Activated CD4-positive, alpha-beta T cell treated with anti-CD3 and anti-CD28 coated beads for 36 hours (primary cell): Measurements from ENCODE around the gene ADPRM. TPM values are rescaled to one million over a fixed set of nuclear protein-coding genes. Genes with fewer than 3 reads are reported as not detected.
"Not testable (repeated sequence)": the region's sequence is repeated elsewhere in the genome, so short reads cannot be mapped to it uniquely, and the experiment has no call there.

Experiments used
- ATAC-seq: fragments of 200-7000 bp; cut with Tn5 transposase; one replicate; pipeline ENCODE4 v1.10.0; 2021; ENCODE audit warnings: mild to moderate bottlenecking, moderate library complexity
- CTCF ChIA-PET: fragments of 350-600 bp; sonication (Branson Sonifier 250); formaldehyde crosslinking; loops from one replicate; lab custom pipeline; 2021; ENCODE audit warnings: antibody characterized with exemption; lab: Charles Lee
- POLR2A ChIA-PET: fragments of 350-600 bp; sonication (Branson Sonifier 250); formaldehyde crosslinking; loops from one replicate; lab custom pipeline; 2021; ENCODE audit warnings: antibody characterized with exemption, inconsistent platforms; lab: Charles Lee
- DNase-seq: peaks from one replicate; pipeline ENCODE4 v3.0.0-alpha.2; 2020
- H3K27ac Mint-ChIP-seq: one replicate; pipeline ENCODE4 v1.8.0; 2021; ENCODE audit warnings: mixed read lengths
- H3K27me3 Mint-ChIP-seq: one replicate; pipeline ENCODE4 v1.8.0; 2021; ENCODE audit warnings: mixed read lengths
- H3K36me3 Mint-ChIP-seq: one replicate; pipeline ENCODE4 v1.8.0; 2021; ENCODE audit warnings: low read depth, mixed read lengths
- H3K4me1 Mint-ChIP-seq: one replicate; pipeline ENCODE4 v1.8.0; 2021; ENCODE audit warnings: mixed read lengths
- H3K4me3 Mint-ChIP-seq: one replicate; pipeline ENCODE4 v1.8.0; 2021; ENCODE audit warnings: mild to moderate bottlenecking, moderate library complexity, mixed read lengths
- H3K9me3 Mint-ChIP-seq: one replicate; pipeline ENCODE4 v1.8.0; 2021; ENCODE audit warnings: low read depth, mixed read lengths
- intact Hi-C, 2 experiments: fragments of 100-400 bp; cut with DNase I in 1 of 2; cut with micrococcal nuclease in 1 of 2; formaldehyde crosslinking; loops; one replicate each; pipeline versions ENCODE4 v1.14.2 to v1.15.1; 2022 to 2024; cut with DNase I, micrococcal nuclease
- total RNA-seq, 2 experiments: library from RNA; stranded (reverse); gene quantifications; one replicate each; pipeline ENCODE4 v1.2.3, GENCODE V29; 2021

Gene ADPRM
- total RNA-seq, 2 experiments from 2014 or later, result 11.2 to 12.8 TPM

DNA sequence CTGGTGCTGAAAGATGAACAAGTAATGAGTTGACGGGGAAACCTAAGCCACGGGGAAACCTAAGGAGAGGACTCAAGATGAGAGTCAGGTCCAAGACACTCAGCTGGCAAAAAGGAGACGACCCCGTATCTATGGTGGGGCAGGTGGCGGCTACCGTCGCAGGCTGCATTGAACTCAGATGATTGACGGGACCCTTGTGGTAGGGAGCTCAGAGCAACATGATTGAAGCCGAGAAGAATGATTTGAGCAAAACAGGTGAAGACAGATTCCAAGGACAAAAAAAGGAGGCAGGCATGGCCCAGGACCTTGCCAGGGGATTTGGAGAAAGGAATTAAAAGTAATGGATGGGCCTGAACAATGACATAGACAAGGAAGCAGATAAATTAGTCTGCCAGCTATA, 32.8 kb upstream of the ADPRM start:
- H3K27me3 Mint-ChIP-seq, result no peaks in the 10 kb centered on the region
- ChIA-PET CTCF (interaction anchor here (1.3 to 1.5 kb wide), 3 partner anchors 11 to 20 kb away, joined by 3 to 5 read pairs (median 3); no protein-coding TSS in a partner anchor), POLR2A (no interaction called here)
- H3K36me3 Mint-ChIP-seq, result peaks cover 11% of the 10 kb centered on the region
- H3K4me1 Mint-ChIP-seq, result no peaks in the 10 kb centered on the region
- H3K4me3 Mint-ChIP-seq, result no peak overlapping the region
- no peak overlapping the region for H3K27ac Mint-ChIP-seq
- no peak for DNase-seq
- intact Hi-C loops, result no loop called here
- no peak for ATAC-seq
- no peaks in the 10 kb centered on the region for H3K9me3 Mint-ChIP-seq

- H3K36me3 Mint-ChIP-seq, result peaks cover 5% of the 10 kb centered on the region
- ChIA-PET CTCF (no interaction called here), POLR2A (no interaction called here)
- H3K4me3 Mint-ChIP-seq, result no peak overlapping the region
- H3K4me1 Mint-ChIP-seq, result no peaks in the 10 kb centered on the region
- DNase-seq (no peak), ATAC-seq (no peak)
- no peaks in the 10 kb centered on the region for H3K27me3 Mint-ChIP-seq
- H3K9me3 Mint-ChIP-seq, result no peaks in the 10 kb centered on the region
- no peak overlapping the region for H3K27ac Mint-ChIP-seq
- intact Hi-C loops, result no loop called here
Measured at GRCh38 chr17:10666906-10667305, 30.5 kb upstream of the ADPRM start.

GRCh38 chr17:10668775-10669174, 28.6 kb upstream of the ADPRM start:
- intact Hi-C loops, result no loop called here
- ATAC-seq, result no peak
- no peaks in the 10 kb centered on the region for H3K9me3 Mint-ChIP-seq

DNA sequence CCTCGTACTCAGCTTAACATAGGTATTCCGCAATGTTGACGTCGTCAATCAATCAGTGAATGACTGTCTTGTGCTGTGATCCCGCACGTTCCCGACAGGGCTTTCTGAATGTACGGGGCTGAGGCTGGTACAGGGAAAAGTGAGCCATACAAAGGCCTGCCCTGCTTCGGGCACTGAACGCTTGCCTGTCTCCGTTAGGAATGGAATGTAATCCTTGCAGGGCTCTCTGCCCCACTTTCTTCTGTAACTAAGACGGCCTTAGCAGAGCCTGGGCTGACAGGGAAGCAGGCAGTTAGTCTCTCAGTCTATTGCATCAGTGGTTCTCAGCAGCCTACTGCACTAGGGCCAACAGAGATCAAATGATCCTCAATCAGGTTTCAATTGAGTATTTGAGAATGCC, 24.1 kb upstream of the ADPRM start:
- ATAC-seq (no peak), DNase-seq (no peak)
- ChIA-PET CTCF (interaction anchor here (1.4 kb wide), 1 partner anchor 27 kb away, joined by 6 read pairs; no protein-coding TSS in a partner anchor), POLR2A (no interaction called here)
- intact Hi-C loops, result no loop called here
- Mint-ChIP-seq H3K36me3 (peaks cover 22% of the 10 kb centered on the region), H3K4me3 (no peak overlapping the region), H3K27me3 (no peaks in the 10 kb centered on the region), H3K4me1 (no peaks in the 10 kb centered on the region), H3K27ac (no peak overlapping the region), H3K9me3 (no peaks in the 10 kb centered on the region)

More at GRCh38 chr17:10668775-10669174, 28.6 kb upstream of the ADPRM start:
- H3K27me3 Mint-ChIP-seq, result no peaks in the 10 kb centered on the region
- no peak for DNase-seq
- H3K4me1 Mint-ChIP-seq, result no peaks in the 10 kb centered on the region
- H3K4me3 Mint-ChIP-seq, result no peak overlapping the region
- no peak overlapping the region for H3K27ac Mint-ChIP-seq
- ChIA-PET CTCF (no interaction called here), POLR2A (no interaction called here)
- H3K36me3 Mint-ChIP-seq, result peaks cover 5% of the 10 kb centered on the region

DNA sequence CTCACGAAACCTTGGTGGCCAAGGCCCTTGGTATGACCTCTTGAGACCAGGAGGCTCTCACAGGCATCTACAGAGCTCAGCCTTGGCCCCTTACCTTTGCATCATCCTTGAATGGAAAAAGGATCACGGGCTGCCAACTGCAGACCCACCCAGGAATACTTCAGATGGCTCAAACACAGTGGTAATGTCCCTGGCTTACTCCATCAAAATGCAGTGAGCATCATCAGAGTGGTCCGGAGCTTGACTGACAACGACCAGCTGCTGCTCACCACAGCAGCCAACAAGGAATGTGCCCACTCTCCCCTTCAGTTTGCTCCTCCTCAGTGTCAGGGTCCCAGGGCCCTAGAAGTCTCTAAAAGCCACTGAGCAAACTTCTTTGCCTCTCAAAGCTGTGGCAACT, 22.7 kb upstream of the ADPRM start:
- no peaks in the 10 kb centered on the region for H3K4me1 Mint-ChIP-seq
- H3K4me3 Mint-ChIP-seq, result no peak overlapping the region
- no peaks in the 10 kb centered on the region for H3K9me3 Mint-ChIP-seq
- peaks cover 30% of the 10 kb centered on the region for H3K36me3 Mint-ChIP-seq
- intact Hi-C loops, result no loop called here
- ATAC-seq (no peak), DNase-seq (no peak)
- CTCF ChIA-PET, result interaction anchor here (0.6 to 2.1 kb wide), 6 partner anchors 10 to 113 kb away, joined by 3 to 10 read pairs (median 4); no protein-coding TSS in a partner anchor
- no peak overlapping the region for H3K27ac Mint-ChIP-seq
- POLR2A ChIA-PET, result interaction anchor here (1.0 kb wide), 1 partner anchor 26 kb away, joined by 4 read pairs; no protein-coding TSS in a partner anchor
- H3K27me3 Mint-ChIP-seq, result no peaks in the 10 kb centered on the region

- CTCF ChIA-PET, result interaction anchor here (1.0 kb wide), 1 partner anchor 50 kb away, joined by 3 read pairs; no protein-coding TSS in a partner anchor
- Mint-ChIP-seq H3K4me1 (no peaks in the 10 kb centered on the region), H3K27me3 (no peaks in the 10 kb centered on the region), H3K4me3 (no peak overlapping the region), H3K9me3 (no peaks in the 10 kb centered on the region), H3K27ac (no peak overlapping the region), H3K36me3 (peaks cover 57% of the 10 kb centered on the region)
- ATAC-seq, result no peak
- DNase-seq, result no peak
- POLR2A ChIA-PET, result interaction anchor here (0.9 kb wide), 1 partner anchor 10 kb away, joined by 3 read pairs; no protein-coding TSS in a partner anchor
- intact Hi-C loops, result no loop called here
Measured at GRCh38 chr17:10681866-10682446, 15.4 kb upstream of the ADPRM start.

DNA sequence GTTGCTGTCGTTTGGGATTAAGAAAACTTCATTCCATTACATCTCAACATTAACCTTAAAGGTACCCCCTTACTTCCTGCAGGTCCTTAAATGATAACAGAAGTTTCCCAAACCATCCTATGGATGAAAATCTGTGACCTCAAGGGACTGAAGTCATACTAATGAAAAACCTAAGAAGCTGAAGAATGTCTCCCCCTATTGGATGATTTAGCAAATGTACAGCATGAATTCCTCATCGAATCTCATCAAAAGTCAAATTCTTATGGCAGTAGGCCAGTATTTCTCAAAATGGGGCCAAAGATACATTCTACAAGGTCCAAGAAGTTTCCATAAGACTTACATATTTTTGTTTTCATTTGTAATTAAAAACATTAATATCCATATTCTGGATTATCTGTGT, 13.5 kb upstream of the ADPRM start:
- intact Hi-C loops, result loop anchor here in 1 of 2 experiments (2.0 kb wide), 1 partner anchor 37 kb away; no protein-coding TSS in a partner anchor
- peaks cover 54% of the 10 kb centered on the region for H3K36me3 Mint-ChIP-seq
- H3K4me1 Mint-ChIP-seq, result peaks cover 6% of the 10 kb centered on the region
- POLR2A ChIA-PET, result no interaction called here
- H3K27ac Mint-ChIP-seq, result no peak overlapping the region
- no peak overlapping the region for H3K4me3 Mint-ChIP-seq
- no peaks in the 10 kb centered on the region for H3K27me3 Mint-ChIP-seq
- DNase-seq (no peak), ATAC-seq (no peak)
- CTCF ChIA-PET, result interaction anchor here (0.6 to 3.0 kb wide), 18 partner anchors 8 to 192 kb away, joined by 3 to 20 read pairs (median 4); partner anchors contain the start of genes ADPRM and SCO1
- H3K9me3 Mint-ChIP-seq, result no peaks in the 10 kb centered on the region

- ChIA-PET CTCF (interaction anchor here (1.6 kb wide), 1 partner anchor 41 kb away, joined by 4 read pairs; no protein-coding TSS in a partner anchor), POLR2A (no interaction called here)
- no peak overlapping the region for H3K4me3 Mint-ChIP-seq
- no peaks in the 10 kb centered on the region for H3K27me3 Mint-ChIP-seq
- intact Hi-C loops, result no loop called here
- DNase-seq (no peak), ATAC-seq (peak; percentile 16)
- H3K36me3 Mint-ChIP-seq, result peaks cover 64% of the 10 kb centered on the region
- no peak overlapping the region for H3K27ac Mint-ChIP-seq
- H3K9me3 Mint-ChIP-seq, result no peaks in the 10 kb centered on the region
- H3K4me1 Mint-ChIP-seq, result peaks cover 28% of the 10 kb centered on the region
Measured at GRCh38 chr17:10687499-10687898, 9.9 kb upstream of the ADPRM start.

DNA sequence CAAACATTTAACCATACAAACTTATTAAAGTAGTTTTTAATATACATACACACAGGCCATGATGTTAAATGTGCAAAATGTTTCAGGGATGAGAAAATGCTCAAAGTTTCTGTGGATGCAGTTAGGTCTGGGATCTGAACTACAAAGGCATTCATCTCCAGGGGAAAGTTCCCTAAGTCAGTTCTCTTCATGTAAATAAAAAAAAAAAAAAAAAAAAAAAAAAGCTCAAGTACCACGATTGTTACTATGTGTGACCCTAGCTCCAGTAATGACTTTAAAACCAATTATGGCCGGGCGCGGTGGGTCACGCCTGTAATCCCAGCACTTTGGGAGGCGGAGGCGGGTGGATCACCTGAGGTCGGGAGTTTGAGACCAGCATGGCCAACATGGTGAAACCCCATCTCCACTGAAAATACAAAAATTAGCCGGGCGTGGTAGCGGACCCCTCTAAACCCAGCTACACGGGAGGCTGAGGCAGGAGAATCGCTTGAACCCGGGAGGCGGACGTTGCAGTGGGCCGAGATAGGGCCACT, 1.5 kb upstream of the ADPRM start:
- Mint-ChIP-seq H3K36me3 (peaks cover 52% of the 10 kb centered on the region), H3K4me3 (peak overlapping the region; percentile 91), H3K4me1 (peaks cover 52% of the 10 kb centered on the region)
- CTCF ChIA-PET, result interaction anchor here (0.6 to 2.6 kb wide), 7 partner anchors 12 to 149 kb away, joined by 3 to 15 read pairs (median 4); no protein-coding TSS in a partner anchor
- ATAC-seq, H3K9me3 Mint-ChIP-seq, POLR2A ChIA-PET, DNase-seq, H3K27me3 Mint-ChIP-seq, H3K27ac Mint-ChIP-seq: not testable (repeated sequence)
- intact Hi-C loops, result loop anchor here in 1 of 2 experiments (5.0 kb wide), 3 partner anchors 1119 to 1326 kb away; partner anchors contain the start of genes CFAP52, MAP2K4, STX8 and ZNF18

- peaks cover 41% of the 10 kb centered on the region for H3K36me3 Mint-ChIP-seq
- ATAC-seq (no peak), DNase-seq (peak; percentile 12)
- CTCF ChIA-PET, result no interaction called here
- H3K4me1 Mint-ChIP-seq, result peaks cover 58% of the 10 kb centered on the region
- peak overlapping the region; percentile 89 for H3K27ac Mint-ChIP-seq
- H3K9me3 Mint-ChIP-seq, result no peaks in the 10 kb centered on the region
- no peaks in the 10 kb centered on the region for H3K27me3 Mint-ChIP-seq
- intact Hi-C loops, result loop anchor here in 1 of 2 experiments (5.0 kb wide), 3 partner anchors 1121 to 1324 kb away; partner anchors contain the start of genes CFAP52, MAP2K4, STX8 and ZNF18
- POLR2A ChIA-PET, result no interaction called here
- peak overlapping the region; percentile 91 for H3K4me3 Mint-ChIP-seq
Measured at GRCh38 chr17:10698096-10698818, 863 bp downstream of the ADPRM start.

- Mint-ChIP-seq H3K27me3 (no peaks in the 10 kb centered on the region), H3K4me1 (peaks cover 62% of the 10 kb centered on the region), H3K27ac (peak overlapping the region; percentile 94), H3K9me3 (no peaks in the 10 kb centered on the region), H3K36me3 (peaks cover 36% of the 10 kb centered on the region), H3K4me3 (peak overlapping the region; percentile 91)
- ATAC-seq (no peak), DNase-seq (peak; percentile 12)
- CTCF ChIA-PET, result interaction anchor here (0.7 to 1.2 kb wide), 3 partner anchors 11 to 1229 kb away, joined by 3 to 4 read pairs (median 3); no protein-coding TSS in a partner anchor
- POLR2A ChIA-PET, result interaction anchor here (0.9 kb wide), 1 partner anchor 25 kb away, joined by 4 read pairs; no protein-coding TSS in a partner anchor
- intact Hi-C loops, result loop anchor here (1.0 to 5.0 kb wide), 4 partner anchors 29 to 1322 kb away; partner anchors contain the start of genes CFAP52 (in 1 of the 2), MAP2K4 (in 1 of the 2), STX8 (in 1 of the 2) and ZNF18 (in 1 of the 2)
Measured at GRCh38 chr17:10699856-10700255, 2.5 kb downstream of the ADPRM start.
